ENCODE data around the gene RABAC1. TPM values are rescaled to one million over a fixed set of nuclear protein-coding genes. Genes with fewer than 3 reads are reported as not detected.

The RABAC1 gene
- total RNA-seq, 3 donors from 2014 or later (not counting 1 experiment from before 2014, with no cell fraction given): 76.8 to 100.0 (median 78.4) TPM

DNA sequence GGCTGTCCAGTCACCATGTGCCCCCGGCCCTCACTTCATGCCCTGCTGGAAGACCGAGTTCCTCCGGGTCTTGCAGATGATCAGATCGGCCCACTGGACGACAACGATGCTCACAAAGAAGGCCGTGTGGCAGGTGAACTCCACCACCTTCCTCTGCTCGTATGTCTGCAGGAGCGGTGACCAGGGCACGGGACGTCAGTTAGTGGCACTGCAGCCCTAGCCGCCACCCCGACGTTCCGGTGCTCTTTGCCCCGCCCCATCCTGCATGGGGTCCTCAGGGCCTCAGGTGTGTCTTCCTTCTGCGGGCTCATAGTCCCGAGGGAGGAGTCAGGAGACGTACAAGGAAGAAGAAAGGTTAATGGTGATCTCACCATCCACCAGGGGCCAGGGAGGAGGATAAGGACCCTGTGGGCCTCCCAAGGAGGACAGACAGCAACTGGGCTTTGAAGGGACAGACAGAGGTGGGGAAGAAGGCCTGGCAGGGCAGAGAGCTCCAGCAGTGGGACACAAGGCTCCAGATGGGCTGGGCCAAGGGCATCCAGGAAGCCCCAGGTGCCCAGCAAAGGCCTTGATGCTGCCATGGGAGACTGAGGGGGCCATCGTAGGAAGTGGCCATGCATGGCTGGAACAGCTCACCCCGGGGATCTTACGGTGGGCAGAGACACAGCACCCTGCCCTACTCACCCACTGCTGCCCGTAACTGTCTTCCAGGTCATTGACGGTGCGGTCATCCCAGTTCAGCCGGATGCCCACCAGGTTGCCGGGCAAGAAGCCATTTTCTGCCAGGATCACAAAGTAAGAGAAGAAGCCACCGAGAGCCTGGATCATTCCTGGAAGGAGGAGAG lies 9.9 kb upstream of the RABAC1 start:
- H3K27me3 ChIP-seq (ENCODE audit: control insufficient read depth, insufficient read depth, low read length): no peaks in the 10 kb centered on the region
- H3K4me3 Mint-ChIP-seq: no peak overlapping the region
- TF ChIP-seq, protein P1, sequence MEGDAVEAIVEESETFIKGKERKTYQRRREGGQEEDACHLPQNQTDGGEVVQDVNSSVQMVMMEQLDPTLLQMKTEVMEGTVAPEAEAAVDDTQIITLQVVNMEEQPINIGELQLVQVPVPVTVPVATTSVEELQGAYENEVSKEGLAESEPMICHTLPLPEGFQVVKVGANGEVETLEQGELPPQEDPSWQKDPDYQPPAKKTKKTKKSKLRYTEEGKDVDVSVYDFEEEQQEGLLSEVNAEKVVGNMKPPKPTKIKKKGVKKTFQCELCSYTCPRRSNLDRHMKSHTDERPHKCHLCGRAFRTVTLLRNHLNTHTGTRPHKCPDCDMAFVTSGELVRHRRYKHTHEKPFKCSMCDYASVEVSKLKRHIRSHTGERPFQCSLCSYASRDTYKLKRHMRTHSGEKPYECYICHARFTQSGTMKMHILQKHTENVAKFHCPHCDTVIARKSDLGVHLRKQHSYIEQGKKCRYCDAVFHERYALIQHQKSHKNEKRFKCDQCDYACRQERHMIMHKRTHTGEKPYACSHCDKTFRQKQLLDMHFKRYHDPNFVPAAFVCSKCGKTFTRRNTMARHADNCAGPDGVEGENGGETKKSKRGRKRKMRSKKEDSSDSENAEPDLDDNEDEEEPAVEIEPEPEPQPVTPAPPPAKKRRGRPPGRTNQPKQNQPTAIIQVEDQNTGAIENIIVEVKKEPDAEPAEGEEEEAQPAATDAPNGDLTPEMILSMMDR (IDR thresholded peaks at IDR 0.05): no peak
- 94% methylated on average over 28 of the region's 28 CpGs for WGBS (ENCODE audit: insufficient coverage)
- H3K9me3 Mint-ChIP-seq: no peaks in the 10 kb centered on the region
- intact Hi-C loops (cut with micrococcal nuclease): no loop called here
- ATAC-seq (no peak), DNase-seq (no peak)
- H3K36me3 Mint-ChIP-seq: no peaks in the 10 kb centered on the region
- no peaks in the 10 kb centered on the region for H3K36me3 ChIP-seq (ENCODE audit: control insufficient read depth, insufficient read depth, low read length)
- H3K4me1 ChIP-seq (ENCODE audit: control insufficient read depth, insufficient read depth, low read length): peaks cover 5% of the 10 kb centered on the region
- H3K27ac Mint-ChIP-seq: no peak overlapping the region
- peaks cover 0 to 4% of the 10 kb centered on the region in 2 donors for H3K27me3 Mint-ChIP-seq (ENCODE audit: low read depth in 2 of 2)
- H3K4me3 ChIP-seq (ENCODE audit: low read length): no peak overlapping the region
- H3K4me1 Mint-ChIP-seq: peaks cover 0 to 6% of the 10 kb centered on the region in 2 donors
- H3K9me3 ChIP-seq (ENCODE audit: control insufficient read depth, insufficient read depth, low read length): no peaks in the 10 kb centered on the region
- H3K27ac ChIP-seq (ENCODE audit: low read length): no peak overlapping the region

DNA sequence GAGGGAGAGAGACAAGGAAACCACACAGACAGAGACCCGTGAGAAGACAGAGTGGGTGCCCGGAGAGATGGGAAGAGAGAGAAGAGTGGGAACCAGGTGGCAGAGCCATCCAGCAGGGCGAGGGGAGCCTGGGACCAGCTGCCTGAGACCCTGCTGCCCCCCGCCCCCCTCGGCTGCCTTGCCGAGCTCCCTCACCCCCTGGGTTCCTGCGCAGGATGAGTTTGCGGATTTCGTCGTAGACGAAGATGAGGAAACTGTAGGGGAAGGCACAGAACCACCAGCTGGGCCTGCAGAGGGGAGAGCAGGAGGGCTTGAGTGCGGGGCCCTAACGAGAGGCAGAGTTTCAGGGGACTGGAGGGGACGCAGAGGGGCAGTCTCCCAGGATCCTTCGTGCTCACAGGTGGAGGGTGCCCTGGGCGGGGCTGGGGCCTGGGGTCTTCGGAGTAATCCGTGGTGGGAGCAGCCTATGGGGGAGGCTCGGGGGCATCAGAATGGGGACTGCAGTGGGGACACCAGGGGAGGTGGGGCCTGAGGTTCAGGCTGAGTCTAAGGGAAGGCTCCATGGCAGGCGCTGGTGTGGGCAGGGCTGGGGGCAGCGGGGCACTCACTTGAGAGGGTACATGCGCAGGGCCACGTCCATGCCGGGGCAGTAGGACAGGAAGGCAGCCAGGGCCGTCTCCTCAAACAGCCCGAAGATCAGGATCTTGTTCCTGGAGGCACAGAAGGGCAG lies 8.1 kb upstream of the RABAC1 start:
- WGBS (ENCODE audit: insufficient coverage): 43% methylated on average over 26 of the region's 26 CpGs
- ATAC-seq (peak in 1 of 3 donors; percentile 52), DNase-seq (no peak)
- Mint-ChIP-seq H3K36me3 (no peaks in the 10 kb centered on the region), H3K27ac (no peak overlapping the region), H3K27me3 (ENCODE audit: low read depth in 2 of 2) (peaks cover 0 to 4% of the 10 kb centered on the region in 2 donors), H3K4me1 (peaks cover 0 to 6% of the 10 kb centered on the region in 2 donors), H3K9me3 (no peaks in the 10 kb centered on the region), H3K4me3 (no peak overlapping the region)
- TF ChIP-seq, protein P1 (IDR thresholded peaks at IDR 0.05): no peak
- peaks cover 5% of the 10 kb centered on the region for H3K4me1 ChIP-seq (ENCODE audit: control insufficient read depth, insufficient read depth, low read length)
- H3K27ac ChIP-seq (ENCODE audit: low read length): no peak overlapping the region
- H3K36me3 ChIP-seq (ENCODE audit: control insufficient read depth, insufficient read depth, low read length): no peaks in the 10 kb centered on the region
- H3K4me3 ChIP-seq (ENCODE audit: low read length): no peak overlapping the region
- no peaks in the 10 kb centered on the region for H3K9me3 ChIP-seq (ENCODE audit: control insufficient read depth, insufficient read depth, low read length)
- intact Hi-C loops (cut with micrococcal nuclease): no loop called here
- no peaks in the 10 kb centered on the region for H3K27me3 ChIP-seq (ENCODE audit: control insufficient read depth, insufficient read depth, low read length)

DNA sequence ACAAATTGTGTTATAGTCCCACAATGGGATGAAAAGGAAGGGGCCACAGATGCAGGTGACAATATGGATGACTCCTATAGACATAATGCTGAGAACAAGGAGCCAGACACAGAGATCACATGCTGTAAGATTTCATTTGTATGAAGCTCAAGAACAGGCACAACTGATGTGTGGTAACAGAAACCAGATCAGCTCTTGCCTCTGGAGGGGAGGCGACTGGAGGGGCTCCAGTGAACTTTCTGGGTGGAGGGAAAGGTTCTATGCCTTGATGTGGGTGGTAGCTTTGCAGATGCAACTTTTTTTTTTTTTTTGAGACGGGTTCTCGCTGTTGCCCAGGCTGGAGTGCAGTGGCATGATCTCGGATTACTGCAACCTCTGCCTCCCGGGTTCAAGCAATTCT lies 6.0 kb upstream of the RABAC1 start:
- Mint-ChIP-seq H3K27me3 (ENCODE audit: low read depth in 2 of 2) (peaks cover 0 to 4% of the 10 kb centered on the region in 2 donors), H3K4me3 (no peak overlapping the region), H3K36me3 (no peaks in the 10 kb centered on the region), H3K4me1 (peaks cover 0 to 6% of the 10 kb centered on the region in 2 donors), H3K27ac (no peak overlapping the region), H3K9me3 (no peaks in the 10 kb centered on the region)
- no peaks in the 10 kb centered on the region for H3K27me3 ChIP-seq (ENCODE audit: control insufficient read depth, insufficient read depth, low read length)
- H3K4me1 ChIP-seq (ENCODE audit: control insufficient read depth, insufficient read depth, low read length): peaks cover 5% of the 10 kb centered on the region
- WGBS (ENCODE audit: insufficient coverage): 68% methylated on average over 5 of the region's 5 CpGs
- no peak for ATAC-seq
- no peaks in the 10 kb centered on the region for H3K9me3 ChIP-seq (ENCODE audit: control insufficient read depth, insufficient read depth, low read length)
- no peak overlapping the region for H3K4me3 ChIP-seq (ENCODE audit: low read length)
- no peak for DNase-seq
- TF ChIP-seq, protein P1 (IDR thresholded peaks at IDR 0.05): no peak
- H3K27ac ChIP-seq (ENCODE audit: low read length): no peak overlapping the region
- intact Hi-C loops (cut with micrococcal nuclease): no loop called here
- no peaks in the 10 kb centered on the region for H3K36me3 ChIP-seq (ENCODE audit: control insufficient read depth, insufficient read depth, low read length)
